Mesenchymal stem cell (in vitro differentiated cells and primary cell): ENCODE measurements around the gene PRICKLE1.

Source experiments
- DNase-seq: peaks from one replicate; pipeline ENCODE4 v3.0.0-alpha.2; 2013
- H2AFZ ChIP-seq: one replicate; pipeline ENCODE4 v1.6.1; 2013; ENCODE audit warnings: low read depth, mild to moderate bottlenecking, control low read depth, inconsistent platforms, low read length, moderate library complexity
- H2AK5ac ChIP-seq: 2 replicates; pipeline ENCODE4 v1.6.1; 2013; ENCODE audit warnings: low read length, moderate library complexity, mild to moderate bottlenecking, inconsistent platforms; ENCODE audit not compliant: severe bottlenecking
- H2BK120ac ChIP-seq: one replicate; pipeline ENCODE4 v1.6.1; 2013; ENCODE audit warnings: low read depth, mild to moderate bottlenecking, inconsistent platforms, low read length, moderate library complexity
- H2BK12ac ChIP-seq, 2 experiments: one replicate each; pipeline ENCODE4 v1.6.1; 2013; ENCODE audit warnings: inconsistent platforms in 2 of 2, low read length in 2 of 2, mild to moderate bottlenecking in 2 of 2, moderate library complexity in 2 of 2, control low read depth in 1 of 2
- H2BK15ac ChIP-seq: one replicate; pipeline ENCODE4 v1.6.1; 2013; ENCODE audit warnings: mild to moderate bottlenecking, low read depth, inconsistent platforms; ENCODE audit not compliant: poor library complexity, severe bottlenecking
- H2BK5ac ChIP-seq: 2 replicates; pipeline ENCODE4 v1.6.1; 2013; ENCODE audit warnings: low read depth, mild to moderate bottlenecking, low read length, control low read depth, inconsistent platforms; ENCODE audit not compliant: poor library complexity, severe bottlenecking
- H3K14ac ChIP-seq, 2 experiments: one replicate each; pipeline ENCODE4 v1.6.1; 2013; ENCODE audit warnings: inconsistent platforms in 2 of 2, low read length in 2 of 2, control low read depth in 1 of 2, mild to moderate bottlenecking in 1 of 2, moderate library complexity in 1 of 2
- H3K18ac ChIP-seq, 2 experiments: one replicate each; pipeline ENCODE4 v1.6.1; 2013; ENCODE audit warnings: inconsistent platforms in 2 of 2, low read length in 2 of 2, control low read depth in 1 of 2, low read depth in 1 of 2, mild to moderate bottlenecking in 1 of 2
- H3K23ac ChIP-seq, 2 experiments: one replicate each; pipeline ENCODE4 v1.6.1; 2013; ENCODE audit warnings: inconsistent platforms in 2 of 2, low read length in 2 of 2, mild to moderate bottlenecking in 2 of 2, moderate library complexity in 2 of 2, control low read depth in 1 of 2
- H3K27ac ChIP-seq: 2 replicates; pipeline ENCODE4 v1.5.1; 2013; ENCODE audit warnings: mild to moderate bottlenecking, moderate library complexity, low read length, control low read depth, inconsistent platforms; ENCODE audit not compliant: poor library complexity, severe bottlenecking
- H3K27me3 ChIP-seq, 2 experiments: 2 replicates each; pipeline versions ENCODE4 v1.6.1 to v1.7.0; 2013; ENCODE audit warnings: low read length in 2 of 2, mild to moderate bottlenecking in 2 of 2, moderate library complexity in 2 of 2, control low read depth in 1 of 2, inconsistent platforms in 1 of 2; ENCODE audit not compliant: control insufficient read depth in 1 of 2, insufficient read depth in 1 of 2
- H3K36me3 ChIP-seq, 2 experiments: 2 replicates each; pipeline versions ENCODE4 v1.6.1 to v1.7.0; 2013; ENCODE audit warnings: low read length in 2 of 2, control low read depth in 1 of 2, inconsistent platforms in 1 of 2, low read depth in 1 of 2, mild to moderate bottlenecking in 1 of 2; ENCODE audit not compliant: insufficient read depth in 2 of 2, control insufficient read depth in 1 of 2
- H3K4ac ChIP-seq, 2 experiments: one replicate each; pipeline ENCODE4 v1.6.1; 2013; ENCODE audit warnings: inconsistent platforms in 2 of 2, low read length in 2 of 2, mild to moderate bottlenecking in 2 of 2, moderate library complexity in 2 of 2, control low read depth in 1 of 2, low read depth in 1 of 2
- H3K4me1 ChIP-seq: 2 replicates; pipeline ENCODE4 v1.6.1; 2013; ENCODE audit warnings: low read depth, low read length, control low read depth; ENCODE audit not compliant: control insufficient read depth, insufficient read depth
- H3K4me2 ChIP-seq: 2 replicates; pipeline ENCODE4 v1.6.1; 2013; ENCODE audit warnings: low read length, mild to moderate bottlenecking, inconsistent platforms; ENCODE audit not compliant: poor library complexity, severe bottlenecking
- H3K4me3 ChIP-seq, 2 experiments: 2 replicates each; pipeline versions ENCODE4 v1.5.1 to v1.7.0; 2013; ENCODE audit warnings: low read length in 2 of 2, mild to moderate bottlenecking in 2 of 2, control low read depth in 1 of 2, low read depth in 1 of 2; ENCODE audit not compliant: insufficient read depth in 1 of 2
- H3K79me1 ChIP-seq: replicated peaks from 2 replicates; pipeline ENCODE4 v1.6.1; 2013; ENCODE audit warnings: mild to moderate bottlenecking, control low read depth, low read length, inconsistent platforms; ENCODE audit not compliant: poor library complexity, severe bottlenecking
- H3K9ac ChIP-seq: 2 replicates; pipeline ENCODE4 v1.7.0; 2013; ENCODE audit warnings: mild to moderate bottlenecking, low read length, moderate library complexity
- H3K9me3 ChIP-seq: 2 replicates; pipeline ENCODE4 v1.7.0; 2013; ENCODE audit warnings: mild to moderate bottlenecking, low read length; ENCODE audit not compliant: control insufficient read depth
- H4K8ac ChIP-seq: one replicate; pipeline ENCODE4 v1.6.1; 2013; ENCODE audit warnings: inconsistent platforms, mild to moderate bottlenecking, low read length, moderate library complexity
- H4K91ac ChIP-seq: one replicate; pipeline ENCODE4 v1.6.1; 2013; ENCODE audit warnings: mild to moderate bottlenecking, low read length, inconsistent platforms
- WGBS: methylation state at CpG from one replicate; pipeline ENCODE4 v1.1.7; 2013; ENCODE audit warnings: mixed read lengths; 5-methylcytosine and 5-hydroxymethylcytosine counted together

PRICKLE1 gene

GRCh38 chr12:42510823-42511222 is 78.7 kb downstream of the PRICKLE1 start:
- Histone ChIP-seq H4K8ac (no peak overlapping the region), H3K27me3 (no peaks in the 10 kb centered on the region), H2BK5ac (no peak overlapping the region), H3K4me2 (no peak overlapping the region), H2AFZ (no peak overlapping the region), H3K79me1 (peaks cover 9% of the 10 kb centered on the region), H3K14ac (no peak overlapping the region), H4K91ac (no peak overlapping the region), H3K36me3 (peaks cover 3 to 29% of the 10 kb centered on the region in 2 experiments), H3K18ac (no peak overlapping the region), H3K4me3 (no peak overlapping the region), H3K9me3 (no peaks in the 10 kb centered on the region), H2AK5ac (no peak overlapping the region), H3K4ac (no peak overlapping the region), H3K23ac (no peak overlapping the region), H3K27ac (no peak overlapping the region), H2BK12ac (no peak overlapping the region), H2BK120ac (no peak overlapping the region), H2BK15ac (no peak overlapping the region), H3K4me1 (no peaks in the 10 kb centered on the region), H3K9ac (no peak overlapping the region)
- no peak for DNase-seq

GRCh38 chr12:42508913-42509460 is 80.6 kb downstream of the PRICKLE1 start:
- Histone ChIP-seq H2AFZ (no peak overlapping the region), H3K4me3 (no peak overlapping the region), H3K23ac (no peak overlapping the region), H2AK5ac (no peak overlapping the region), H3K27me3 (no peaks in the 10 kb centered on the region), H3K9me3 (no peaks in the 10 kb centered on the region), H4K8ac (no peak overlapping the region), H3K4me1 (no peaks in the 10 kb centered on the region), H3K79me1 (peaks cover 11% of the 10 kb centered on the region), H3K4ac (no peak overlapping the region), H4K91ac (no peak overlapping the region), H2BK15ac (no peak overlapping the region), H3K36me3 (peaks cover 3 to 24% of the 10 kb centered on the region in 2 experiments), H3K4me2 (no peak overlapping the region), H3K9ac (peak overlapping the region; percentile 29), H2BK120ac (no peak overlapping the region), H2BK12ac (no peak overlapping the region), H3K27ac (no peak overlapping the region), H2BK5ac (no peak overlapping the region), H3K18ac (no peak overlapping the region), H3K14ac (no peak overlapping the region)
- no peak for DNase-seq
- WGBS = 90% methylated on average over 4 of the region's 5 CpGs

GRCh38 chr12:42507565-42507964 is 82.0 kb downstream of the PRICKLE1 start:
- Histone ChIP-seq H3K9me3 (no peaks in the 10 kb centered on the region), H3K23ac (no peak overlapping the region), H3K79me1 (peaks cover 10% of the 10 kb centered on the region), H3K9ac (no peak overlapping the region), H3K4me2 (no peak overlapping the region), H2BK12ac (no peak overlapping the region), H3K14ac (no peak overlapping the region), H3K4ac (no peak overlapping the region), H2BK120ac (no peak overlapping the region), H2AK5ac (no peak overlapping the region), H4K8ac (no peak overlapping the region), H2BK5ac (no peak overlapping the region), H3K27ac (no peak overlapping the region), H4K91ac (no peak overlapping the region), H3K4me1 (no peaks in the 10 kb centered on the region), H3K18ac (no peak overlapping the region), H2AFZ (no peak overlapping the region), H3K4me3 (no peak overlapping the region), H3K36me3 (peaks cover 3 to 21% of the 10 kb centered on the region in 2 experiments), H3K27me3 (no peaks in the 10 kb centered on the region), H2BK15ac (no peak overlapping the region)
- DNase-seq = no peak
- WGBS = no CpG with 5 or more reads among the region's 3 CpGs

- Histone ChIP-seq H2AK5ac (no peak overlapping the region), H3K79me1 (peaks cover 10% of the 10 kb centered on the region), H3K4ac (no peak overlapping the region), H3K23ac (no peak overlapping the region), H3K4me1 (no peaks in the 10 kb centered on the region), H3K4me2 (no peak overlapping the region), H3K9me3 (no peaks in the 10 kb centered on the region), H4K91ac (no peak overlapping the region), H3K27ac (no peak overlapping the region), H3K36me3 (peaks cover 1 to 21% of the 10 kb centered on the region in 2 experiments), H2BK12ac (no peak overlapping the region), H2BK15ac (no peak overlapping the region), H3K14ac (no peak overlapping the region), H3K27me3 (no peaks in the 10 kb centered on the region), H2BK5ac (no peak overlapping the region), H4K8ac (no peak overlapping the region), H2AFZ (no peak overlapping the region), H3K4me3 (no peak overlapping the region), H3K9ac (no peak overlapping the region), H3K18ac (no peak overlapping the region), H2BK120ac (no peak overlapping the region)
- WGBS = 96% methylated on average over 3 of the region's 4 CpGs
- no peak for DNase-seq
Observed at GRCh38 chr12:42507081-42507480, 82.5 kb downstream of the PRICKLE1 start.
